SJCRH30 (cell line): ENCODE measurements around the gene RS1. TPM values are rescaled to one million over a fixed set of nuclear protein-coding genes. Genes with fewer than 3 reads are reported as not detected.

Experiments used
- DNase-seq, 2 experiments: peaks; one replicate each; pipeline ENCODE4 v3.0.0-alpha.2; 2015 to 2020
- H3K27ac ChIP-seq: fragments of 250-450 bp; sonication (Bioruptor Pico); 2 replicates; pipeline ENCODE4 v1.5.1; 2020; ENCODE audit warnings: mild to moderate bottlenecking, moderate library complexity
- H3K27me3 ChIP-seq: fragments of 250-450 bp; sonication (Bioruptor Pico); 2 replicates; pipeline ENCODE4 v1.5.1; 2020; ENCODE audit warnings: mild to moderate bottlenecking, moderate library complexity
- H3K36me3 ChIP-seq: fragments of 250-450 bp; sonication (Bioruptor Pico); 2 replicates; pipeline ENCODE4 v1.5.1; 2020; ENCODE audit warnings: mild to moderate bottlenecking, moderate library complexity
- H3K4me1 ChIP-seq: fragments of 250-450 bp; sonication (Bioruptor Pico); 2 replicates; pipeline ENCODE4 v1.5.1; 2020; ENCODE audit warnings: mild to moderate bottlenecking, moderate library complexity
- H3K4me3 ChIP-seq: fragments of 250-450 bp; sonication (Bioruptor Pico); 2 replicates; pipeline ENCODE4 v1.5.1; 2020; ENCODE audit warnings: mild to moderate bottlenecking, moderate library complexity
- H3K9me3 ChIP-seq: fragments of 250-450 bp; sonication (Bioruptor Pico); replicated peaks from 2 replicates; pipeline ENCODE4 v1.5.1; 2020; ENCODE audit warnings: mild to moderate bottlenecking, moderate library complexity
- total RNA-seq: library from RNA; depleted of rRNA; stranded (reverse); fragments of >200 nt; shearing (Covaris generic); gene quantifications from 2 replicates; pipeline ENCODE4 v1.2.3, GENCODE V29; 2014; rRNA removed

RS1 gene
- total RNA-seq, 1 experiment from 2014 or later: not detected

DNA sequence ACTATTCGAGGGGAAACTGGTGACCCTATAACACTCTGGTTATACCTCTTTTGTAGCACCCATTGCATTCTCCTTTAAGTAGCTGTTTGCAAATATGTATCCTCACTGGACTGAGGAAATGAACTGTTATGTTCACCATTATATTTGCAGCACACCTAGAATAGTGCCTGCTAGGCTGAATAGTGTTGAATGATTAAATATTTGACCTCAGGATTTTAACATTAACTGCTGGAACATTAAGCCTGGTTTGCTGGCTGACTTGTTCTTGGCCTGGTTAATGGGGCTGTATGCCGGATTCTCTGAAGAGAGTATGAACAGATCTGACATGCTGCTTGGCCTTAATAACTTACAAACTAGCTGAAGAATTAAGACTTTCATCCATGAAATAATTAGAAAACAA, 80.1 kb downstream of the RS1 start:
- H3K27ac ChIP-seq: no peak overlapping the region
- H3K9me3 ChIP-seq: no peaks in the 10 kb centered on the region
- no peak for DNase-seq
- H3K27me3 ChIP-seq: no peaks in the 10 kb centered on the region
- H3K36me3 ChIP-seq: no peaks in the 10 kb centered on the region
- no peaks in the 10 kb centered on the region for H3K4me1 ChIP-seq
- no peak overlapping the region for H3K4me3 ChIP-seq

Other genes starting within 250 kb of the RS1 start
- gene CDKL5, start 246.5 kb downstream of the RS1 start, total RNA-seq: 4.5 and 5.4 TPM in 2 replicates
- gene PPEF1, start 35.5 kb upstream of the RS1 start, total RNA-seq: 0.51 TPM in 1 of 2 replicates, not detected in the other